ENCODE data around the gene BTBD18.

BTBD18 gene

GRCh38 chr11:57751676-57752253 lies at the start of gene BTBD18:
BTBD18 (minus strand) TSS chr11:57751819; CDS start chr11:57751188, 631 bp downstream.
- no peak within 1 kb of the TSS for H3K4me3 ChIP-seq (ENCODE audit: control insufficient read depth, low read depth, low read length)
- peak; percentile 54 for TF ChIP-seq CTCF (conservative IDR thresholded peaks at IDR 0.05; ENCODE audit: control insufficient read depth, insufficient read depth, low read depth, low read length)
- peak; percentile 60 for DNase-seq (ENCODE audit: low read depth)

DNA sequence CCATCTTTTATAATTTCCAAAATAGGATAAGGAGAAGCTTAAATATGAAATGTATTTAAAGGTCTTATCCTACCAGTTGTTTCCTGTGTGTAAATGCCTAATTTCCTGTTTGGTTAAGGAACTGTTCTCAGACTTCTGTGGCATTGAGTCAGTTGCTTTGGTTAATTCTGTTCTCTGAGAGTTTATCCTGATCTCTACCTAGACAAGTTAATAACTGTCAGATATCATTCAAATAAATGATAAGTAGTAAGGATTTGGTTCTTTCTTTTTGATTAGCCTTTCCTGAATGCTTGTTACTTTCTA lies 49.5 kb upstream of the BTBD18 start:
- no peak for TF ChIP-seq CTCF (conservative IDR thresholded peaks at IDR 0.05; ENCODE audit: control insufficient read depth, insufficient read depth, low read depth, low read length)
- DNase-seq (ENCODE audit: low read depth), result no peak
- no peak overlapping the region for H3K4me3 ChIP-seq (ENCODE audit: control insufficient read depth, low read depth, low read length)

GRCh38 chr11:57800444-57801182 lies 49.0 kb upstream of the BTBD18 start:
- TF ChIP-seq CTCF (conservative IDR thresholded peaks at IDR 0.05; ENCODE audit: control insufficient read depth, insufficient read depth, low read depth, low read length), result peak; percentile 93
- no peak overlapping the region for H3K4me3 ChIP-seq (ENCODE audit: control insufficient read depth, low read depth, low read length)
- peak; percentile 79 for DNase-seq (ENCODE audit: low read depth)

- TF ChIP-seq CTCF (conservative IDR thresholded peaks at IDR 0.05; ENCODE audit: control insufficient read depth, insufficient read depth, low read depth, low read length), result no peak
- peak; percentile 87 for DNase-seq (ENCODE audit: low read depth)
- no peak overlapping the region for H3K4me3 ChIP-seq (ENCODE audit: control insufficient read depth, low read depth, low read length)
These were observed 47.4 kb upstream of the BTBD18 start for GRCh38 chr11:57798905-57799559.

- TF ChIP-seq CTCF (conservative IDR thresholded peaks at IDR 0.05; ENCODE audit: control insufficient read depth, insufficient read depth, low read depth, low read length), result no peak
- H3K4me3 ChIP-seq (ENCODE audit: control insufficient read depth, low read depth, low read length), result no peak overlapping the region
- no peak for DNase-seq (ENCODE audit: low read depth)
These were observed 41.9 kb upstream of the BTBD18 start for GRCh38 chr11:57793351-57794115.

GRCh38 chr11:57792870-57793269 lies 41.3 kb upstream of the BTBD18 start:
- TF ChIP-seq CTCF (conservative IDR thresholded peaks at IDR 0.05; ENCODE audit: control insufficient read depth, insufficient read depth, low read depth, low read length), result no peak
- H3K4me3 ChIP-seq (ENCODE audit: control insufficient read depth, low read depth, low read length), result no peak overlapping the region
- no peak for DNase-seq (ENCODE audit: low read depth)

All from fibroblast of mammary gland (primary cell).